Upper lobe of left lung (tissue), 6 donors: ENCODE measurements around the gene TNFRSF14. TPM values are rescaled to one million over a fixed set of nuclear protein-coding genes. Genes with fewer than 3 reads are reported as not detected.
A peak's percentile ranks its signal among the peaks of the same experiment; 100 is the strongest.

Experiments used
- ATAC-seq, 2 donors: fragments of 200-7000 bp; cut with Tn5 transposase; one replicate each; pipeline ENCODE4 v1.9.1; 2022; ENCODE audit warnings: mild to moderate bottlenecking in 2 of 2, moderate library complexity in 2 of 2; ENCODE audit not compliant: low FRiP score in 2 of 2
- DNase-seq, 2 donors: peaks; one replicate each; pipeline ENCODE4 v3.0.0-alpha.2; 2019 to 2020
- H3K27ac ChIP-seq, 4 donors: fragments of 200-600 bp; sonication (generic); one replicate each; pipeline ENCODE4 v1.5.1; 2016 to 2019
- H3K27me3 ChIP-seq, 4 donors: fragments of 200-600 bp; sonication (generic); one replicate each; pipeline ENCODE4 v1.5.1; 2017 to 2019
- H3K36me3 ChIP-seq, 4 donors: fragments of 200-600 bp; sonication (generic); one replicate each; pipeline ENCODE4 v1.5.1; 2016 to 2019
- H3K4me1 ChIP-seq, 4 donors: fragments of 200-600 bp; sonication (generic); one replicate each; pipeline ENCODE4 v1.5.1; 2018 to 2019
- H3K4me3 ChIP-seq, 4 donors: fragments of 200-600 bp; sonication (generic); one replicate each; pipeline ENCODE4 v1.5.1; 2017 to 2019; ENCODE audit warnings: mild to moderate bottlenecking in 2 of 4, moderate library complexity in 1 of 4
- H3K9me3 ChIP-seq, 4 donors: fragments of 200-600 bp; sonication (generic); one replicate each; pipeline ENCODE4 v1.5.1; 2018 to 2019
- CTCF ChIP-seq, 6 experiments: fragments of 450-650 bp in 4 of 6; fragments of 200-600 bp in 2 of 6; sonication (generic) in 2 of 6; IDR thresholded peaks; one replicate each; pipeline ENCODE4 v1.5.1; 2016 to 2019; ENCODE audit warnings: antibody characterized with exemption in 6 of 6
- EP300 ChIP-seq, 4 donors: sonication (generic); formaldehyde crosslinking; IDR thresholded peaks; one replicate each; pipeline ENCODE4 v1.5.1; 2017; ENCODE audit warnings: antibody characterized with exemption in 4 of 4, control low read depth in 2 of 4
- POLR2A ChIP-seq, 4 donors: fragments of 450-650 bp; IDR thresholded peaks; one replicate each; pipeline ENCODE4 v1.5.1; 2016 to 2017; ENCODE audit warnings: antibody characterized with exemption in 4 of 4, mild to moderate bottlenecking in 2 of 4
- POLR2AphosphoS5 ChIP-seq, 2 donors: sonication (generic); formaldehyde crosslinking; IDR thresholded peaks; one replicate each; pipeline ENCODE4 v1.5.1; 2017; ENCODE audit warnings: antibody characterized with exemption in 2 of 2
- WGBS, 2 donors: methylation state at CpG; one replicate each; pipeline ENCODE4 v1.1.5; 2017 to 2018; 5-methylcytosine and 5-hydroxymethylcytosine counted together
- total RNA-seq, 6 donors: library from RNA; depleted of rRNA in 4 of 6; stranded (reverse); fragments of >200 nt in 4 of 6; gene quantifications; one replicate each; pipeline versions ENCODE4 v1.1.0 to v1.2.1, GENCODE V29; 2016 to 2021
- donor health status: DM: no; HTN: no; CAD: no; lungs with moderate emphysema.
- donor health status: DM: no; HTN: yes; CAD: no; lungs with severe emphysema.

Gene TNFRSF14
- total RNA-seq, 6 donors from 2014 or later, result 61.1 to 641 (median 147) TPM

GRCh38 chr1:2596530-2597333 is 40.6 kb downstream of the TNFRSF14 start:
- DNase-seq, result peak in 1 of 2 donors; percentile 70
- H3K9me3 ChIP-seq, result peaks cover 0 to 4% (median 0%) of the 10 kb centered on the region in 4 donors
- H3K27ac ChIP-seq, result no peak overlapping the region
- no peak overlapping the region for H3K4me3 ChIP-seq
- H3K36me3 ChIP-seq, result no peaks in the 10 kb centered on the region
- 88 to 95% methylated on average over 1 to 26 of the region's 28 CpGs for WGBS, 2 donors
- no peaks in the 10 kb centered on the region for H3K27me3 ChIP-seq
- H3K4me1 ChIP-seq, result peaks cover 13 to 23% (median 18%) of the 10 kb centered on the region in 4 donors
- no peak for ATAC-seq
- TF ChIP-seq POLR2AphosphoS5 (IDR thresholded peaks at IDR 0.05), result no peak
- TF ChIP-seq CTCF (IDR thresholded peaks at IDR 0.05), result no peak
- no peak for TF ChIP-seq POLR2A (IDR thresholded peaks at IDR 0.05)
- no peak for TF ChIP-seq EP300 (IDR thresholded peaks at IDR 0.05)

GRCh38 chr1:2597441-2598328 is 41.5 kb downstream of the TNFRSF14 start:
- 75 to 79% methylated on average over 24 to 34 of the region's 34 CpGs for WGBS, 2 donors
- peak in 1 of 2 donors; percentile 64 for DNase-seq
- no peaks in the 10 kb centered on the region for H3K27me3 ChIP-seq
- H3K27ac ChIP-seq, result no peak overlapping the region
- no peak overlapping the region for H3K4me3 ChIP-seq
- TF ChIP-seq POLR2A (IDR thresholded peaks at IDR 0.05), result no peak
- H3K9me3 ChIP-seq, result peaks cover 0 to 4% (median 0%) of the 10 kb centered on the region in 4 donors
- no peak for ATAC-seq
- H3K4me1 ChIP-seq, result peaks cover 11 to 21% (median 17%) of the 10 kb centered on the region in 4 donors
- no peaks in the 10 kb centered on the region for H3K36me3 ChIP-seq

- H3K4me1 ChIP-seq, result peaks cover 8 to 13% (median 12%) of the 10 kb centered on the region in 4 donors
- H3K36me3 ChIP-seq, result no peaks in the 10 kb centered on the region
- no peak overlapping the region for H3K4me3 ChIP-seq
- H3K27me3 ChIP-seq, result no peaks in the 10 kb centered on the region
- TF ChIP-seq EP300 (IDR thresholded peaks at IDR 0.05), result no peak
- no peak for TF ChIP-seq POLR2A (IDR thresholded peaks at IDR 0.05)
- TF ChIP-seq POLR2AphosphoS5 (IDR thresholded peaks at IDR 0.05), result no peak
- TF ChIP-seq CTCF (IDR thresholded peaks at IDR 0.05), result no peak
- no peak overlapping the region for H3K27ac ChIP-seq
- H3K9me3 ChIP-seq, result peaks cover 0 to 4% (median 0%) of the 10 kb centered on the region in 4 donors
- WGBS, 2 donors, result 72 to 90% methylated on average over 2 to 3 of the region's 3 CpGs
- DNase-seq (no peak), ATAC-seq (no peak)
Measured at GRCh38 chr1:2598329-2598931, 42.3 kb downstream of the TNFRSF14 start.

GRCh38 chr1:2601721-2602303 is 45.6 kb downstream of the TNFRSF14 start:
- H3K27ac ChIP-seq, result no peak overlapping the region
- no peak overlapping the region for H3K4me3 ChIP-seq
- no peaks in the 10 kb centered on the region for H3K36me3 ChIP-seq
- peaks cover 0 to 4% (median 0%) of the 10 kb centered on the region in 4 donors for H3K9me3 ChIP-seq
- DNase-seq (peak in 1 of 2 donors; percentile 15), ATAC-seq (no peak)
- WGBS, 2 donors, result 88% methylated on average over 16 to 18 of the region's 18 CpGs
- no peaks in the 10 kb centered on the region for H3K27me3 ChIP-seq
- H3K4me1 ChIP-seq, result no peaks in the 10 kb centered on the region
- TF ChIP-seq POLR2AphosphoS5 (IDR thresholded peaks at IDR 0.05) (no peak), CTCF (IDR thresholded peaks at IDR 0.05) (no peak), EP300 (IDR thresholded peaks at IDR 0.05) (no peak)
